AG08395 (cell line): Measurements from ENCODE around the gene SLC9B2.

Source experiments
- DNase-seq: peaks from one replicate; pipeline ENCODE4 v3.0.0; 2012; ENCODE audit warnings: mixed read lengths, low spot score

Gene SLC9B2, protein sequence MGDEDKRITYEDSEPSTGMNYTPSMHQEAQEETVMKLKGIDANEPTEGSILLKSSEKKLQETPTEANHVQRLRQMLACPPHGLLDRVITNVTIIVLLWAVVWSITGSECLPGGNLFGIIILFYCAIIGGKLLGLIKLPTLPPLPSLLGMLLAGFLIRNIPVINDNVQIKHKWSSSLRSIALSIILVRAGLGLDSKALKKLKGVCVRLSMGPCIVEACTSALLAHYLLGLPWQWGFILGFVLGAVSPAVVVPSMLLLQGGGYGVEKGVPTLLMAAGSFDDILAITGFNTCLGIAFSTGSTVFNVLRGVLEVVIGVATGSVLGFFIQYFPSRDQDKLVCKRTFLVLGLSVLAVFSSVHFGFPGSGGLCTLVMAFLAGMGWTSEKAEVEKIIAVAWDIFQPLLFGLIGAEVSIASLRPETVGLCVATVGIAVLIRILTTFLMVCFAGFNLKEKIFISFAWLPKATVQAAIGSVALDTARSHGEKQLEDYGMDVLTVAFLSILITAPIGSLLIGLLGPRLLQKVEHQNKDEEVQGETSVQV

DNA sequence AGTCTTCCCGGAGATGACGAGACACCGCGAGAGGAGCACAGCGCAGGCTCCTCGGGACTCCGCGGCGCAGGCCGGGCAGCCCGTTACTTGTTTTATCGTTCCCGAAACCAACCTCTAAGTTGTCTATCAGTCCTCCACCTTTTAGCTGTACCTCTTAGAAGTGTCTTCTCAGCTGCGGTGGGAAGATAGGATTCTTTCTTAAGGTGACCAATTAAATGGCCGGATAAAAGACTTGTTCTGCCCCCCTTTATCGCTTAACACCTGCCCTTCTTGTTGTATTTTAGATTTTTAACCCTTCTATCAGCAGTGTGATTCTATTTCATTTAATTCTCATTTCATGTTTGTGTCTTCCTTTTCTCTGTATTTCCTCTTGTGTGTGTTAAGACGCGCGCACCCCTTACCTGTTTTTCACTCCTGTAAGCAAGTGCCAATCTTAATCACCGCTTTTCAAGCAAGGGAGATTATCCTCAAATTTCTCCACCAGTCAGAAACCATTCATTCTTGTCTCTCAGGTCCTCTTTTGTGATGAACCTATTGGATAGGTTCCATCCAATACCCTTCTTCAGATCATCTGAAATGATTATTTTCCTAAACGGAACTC, at the start of gene SLC9B2:
Gene SLC9B2, minus strand, starts transcription at position 15 of the 601 bp plus-strand sequence. CDS start 9,211 bp downstream, outside the sequence.
- no peak for DNase-seq

DNA sequence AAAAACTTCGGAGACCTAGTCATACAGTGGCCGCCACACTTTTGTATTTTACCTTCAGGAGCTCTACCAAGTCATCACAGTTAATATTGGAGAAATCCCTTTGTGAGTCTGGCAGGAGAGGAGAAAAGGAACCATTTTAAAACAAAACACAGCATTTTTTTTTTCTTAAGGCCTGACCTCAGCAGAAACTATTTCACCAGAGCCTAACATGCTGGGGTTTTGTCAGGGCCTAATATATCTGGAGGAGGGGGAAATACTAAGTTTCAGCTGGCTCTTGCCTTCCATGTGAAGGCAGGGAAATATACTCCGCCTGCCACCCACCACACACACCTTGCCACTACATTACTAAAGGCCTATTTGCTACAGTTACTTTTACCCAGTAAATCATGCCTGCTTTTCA, 49.6 kb upstream of the SLC9B2 start:
- no peak for DNase-seq

DNA sequence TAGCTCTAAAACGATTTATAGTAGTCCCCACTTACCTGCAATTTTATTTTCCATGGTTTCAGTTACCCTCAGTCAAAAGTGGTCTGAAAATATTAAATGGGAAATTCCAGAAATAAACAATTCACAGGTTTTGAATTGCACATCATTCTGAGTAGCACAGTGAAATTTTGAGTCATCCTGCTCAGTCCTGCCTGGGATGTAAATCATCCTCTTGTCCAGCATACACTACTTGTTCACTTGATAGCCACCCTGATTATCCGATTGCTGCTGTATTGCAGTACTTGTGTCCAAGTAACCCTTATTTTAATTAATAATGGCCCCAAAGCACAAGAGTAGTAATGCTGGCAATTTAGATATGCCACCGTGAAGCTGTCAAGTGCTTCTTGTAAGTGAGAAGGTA, 46.6 kb upstream of the SLC9B2 start:
- DNase-seq: no peak

DNA sequence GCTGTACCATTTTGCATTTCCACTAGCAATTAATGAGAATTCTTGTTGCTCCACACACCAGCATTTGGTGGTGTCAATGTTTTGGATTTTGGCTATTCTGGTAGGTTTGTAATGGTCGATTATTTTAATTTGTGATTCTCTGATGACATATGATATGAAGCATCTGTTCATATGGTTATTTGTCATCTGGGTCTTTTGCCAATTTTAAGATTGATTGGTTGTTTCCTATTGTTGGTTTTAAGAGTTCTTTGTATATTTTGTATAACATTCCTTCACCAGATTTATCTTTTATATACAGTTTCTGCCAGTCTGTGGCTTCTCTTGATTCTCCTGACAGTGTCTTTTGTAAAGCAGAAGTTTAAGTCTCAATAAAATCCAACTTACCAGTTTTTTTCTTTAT, 41.6 kb upstream of the SLC9B2 start:
- DNase-seq: no peak

DNA sequence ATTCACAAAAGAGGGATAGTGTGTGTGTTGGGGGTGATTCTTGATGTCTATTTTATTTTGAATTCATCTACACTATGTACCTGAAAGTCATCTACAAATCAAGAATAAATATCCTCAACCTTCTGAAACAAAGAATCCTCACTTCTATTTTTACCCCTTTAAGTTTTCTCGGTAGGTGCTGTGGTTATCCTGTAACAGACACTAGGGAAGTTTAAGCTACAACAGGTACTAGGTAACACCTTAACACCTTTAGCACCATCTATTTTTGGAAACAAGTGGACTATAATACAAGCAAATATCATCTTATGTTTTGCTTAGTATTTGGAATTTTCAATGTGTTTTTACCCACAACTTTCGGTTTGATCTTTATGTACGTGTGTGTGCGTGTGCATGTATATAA, 35.0 kb upstream of the SLC9B2 start:
- no peak for DNase-seq

DNA sequence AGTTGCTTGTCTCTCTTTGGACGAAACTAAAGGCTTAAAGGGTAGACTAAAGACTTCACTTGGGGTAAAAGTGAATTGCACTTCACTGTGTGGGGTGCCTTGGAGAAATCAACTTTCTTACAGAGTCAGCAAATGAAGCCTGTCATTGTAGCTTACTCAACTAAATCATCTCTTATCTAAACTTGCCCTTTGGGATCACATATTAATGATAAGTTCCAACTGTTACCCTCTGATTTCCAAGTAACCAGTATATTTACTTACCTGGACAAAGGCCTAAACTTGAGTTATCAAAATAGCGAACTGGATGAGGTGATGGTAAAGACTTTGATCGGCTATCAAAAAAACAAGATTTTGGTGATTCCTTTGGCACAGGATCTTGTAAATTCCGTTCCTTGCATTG, 32.0 kb upstream of the SLC9B2 start:
- DNase-seq: no peak

DNA sequence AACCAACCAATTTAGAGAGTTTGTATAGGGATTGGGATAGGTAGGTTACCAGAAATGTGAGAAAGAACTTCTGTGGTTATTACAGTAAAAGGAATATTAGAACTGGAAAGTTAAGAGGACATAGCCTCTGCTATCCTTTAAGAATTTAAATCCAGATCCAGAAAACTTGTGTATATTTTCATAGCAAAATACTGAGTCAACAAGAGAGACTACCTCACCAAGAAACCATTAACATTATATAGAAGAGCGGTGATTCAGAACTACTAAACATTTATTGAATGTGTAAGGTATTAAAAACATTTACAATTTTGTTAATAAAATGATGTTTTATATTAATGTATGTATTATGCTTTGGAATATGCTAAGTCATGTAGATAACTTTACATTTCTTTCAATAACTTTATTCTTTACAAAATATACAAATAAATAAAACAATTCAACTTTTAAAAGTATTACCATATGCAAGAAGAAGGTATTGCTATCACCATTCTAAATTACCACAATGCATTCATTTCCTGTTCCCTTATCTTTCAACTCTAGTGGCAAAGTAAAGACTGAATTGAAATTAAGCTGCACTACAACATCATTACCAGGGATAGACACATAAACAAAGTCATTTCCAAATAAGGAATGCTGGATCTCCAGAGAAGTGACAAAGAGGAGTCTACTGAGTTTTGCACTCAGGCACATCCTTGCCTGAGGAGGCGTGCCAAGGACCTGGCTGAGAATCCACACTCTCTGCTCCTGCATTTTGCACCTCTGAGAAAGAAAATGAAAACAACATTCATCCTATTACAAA, 29.2 kb upstream of the SLC9B2 start:
- DNase-seq: no peak

DNA sequence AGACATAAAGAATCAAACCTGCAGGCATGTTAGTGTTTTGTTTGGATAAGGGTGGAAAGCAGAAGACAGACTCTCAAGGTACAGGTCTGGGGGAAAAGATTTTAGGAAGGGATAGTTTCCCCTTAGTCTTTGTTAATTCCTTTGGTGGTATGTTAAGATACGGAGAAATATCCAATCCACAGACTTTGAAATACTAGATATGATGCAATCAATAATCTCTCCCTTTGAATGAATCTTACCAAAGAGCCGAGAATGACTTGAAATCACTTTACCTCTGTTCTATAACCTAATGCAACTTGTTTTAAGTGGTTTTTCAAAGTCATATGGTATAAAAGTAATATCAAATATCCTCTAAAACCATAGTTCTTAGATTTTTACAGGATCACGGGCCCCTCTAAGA, 28.3 kb upstream of the SLC9B2 start:
- DNase-seq: no peak

DNA sequence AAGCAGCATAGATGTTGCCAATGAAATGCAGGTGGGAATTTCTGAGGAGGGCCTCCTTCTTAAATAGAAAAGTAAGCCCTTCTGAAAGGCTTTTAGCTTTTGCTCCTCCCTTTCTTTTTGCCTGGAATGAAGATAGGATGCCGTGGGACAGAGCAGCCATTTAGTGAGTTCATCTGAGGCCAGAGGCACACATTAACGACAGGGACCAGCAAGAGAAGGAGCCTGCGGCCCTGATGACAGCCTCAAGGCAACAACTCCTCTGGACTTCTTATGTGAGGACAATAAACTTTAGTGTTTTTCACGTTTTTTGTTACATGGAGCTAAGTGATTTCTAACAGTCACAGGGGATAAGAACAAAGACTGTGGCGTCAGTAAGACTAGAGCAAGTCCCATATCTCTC, 24.1 kb upstream of the SLC9B2 start:
- no peak for DNase-seq

DNA sequence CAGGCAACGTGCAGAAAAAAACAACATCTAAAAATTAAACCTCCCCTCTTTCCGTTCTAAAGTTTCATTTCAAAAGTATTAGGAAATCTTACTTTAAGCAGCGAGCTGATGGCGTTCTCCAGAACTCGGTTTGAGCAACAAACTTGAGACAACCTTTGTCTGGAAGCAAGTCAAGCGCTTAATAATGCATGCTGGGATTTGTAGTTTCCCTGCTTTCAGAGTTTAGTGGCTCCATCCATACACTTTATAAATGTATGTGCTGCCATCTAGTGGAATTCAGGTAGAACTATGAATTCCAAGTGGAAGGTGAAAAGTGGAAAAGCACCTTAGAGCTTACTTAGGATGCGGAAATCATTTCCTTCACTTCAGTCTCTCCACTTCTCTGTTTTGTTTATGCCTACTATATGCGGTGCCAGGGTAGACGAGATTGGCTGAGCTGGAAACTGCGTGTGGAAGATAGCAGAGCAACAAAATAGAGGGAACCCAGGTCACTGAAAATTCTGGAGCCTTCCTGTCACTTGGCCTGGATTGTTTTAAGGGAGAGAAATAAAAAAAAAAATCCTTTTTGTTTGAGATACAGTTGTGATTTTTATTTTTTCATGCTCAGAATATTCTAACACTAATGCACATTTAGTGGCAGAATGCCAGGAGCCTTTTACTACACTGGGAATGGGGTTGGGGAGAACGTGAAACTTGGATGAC, 23.3 kb upstream of the SLC9B2 start, which contains the start of gene BDH2:
Gene BDH2, minus strand, starts transcription at position 144 of the 702 bp plus-strand sequence. CDS start 3,580 bp downstream, outside the sequence.
- peak; percentile 94 for DNase-seq

DNA sequence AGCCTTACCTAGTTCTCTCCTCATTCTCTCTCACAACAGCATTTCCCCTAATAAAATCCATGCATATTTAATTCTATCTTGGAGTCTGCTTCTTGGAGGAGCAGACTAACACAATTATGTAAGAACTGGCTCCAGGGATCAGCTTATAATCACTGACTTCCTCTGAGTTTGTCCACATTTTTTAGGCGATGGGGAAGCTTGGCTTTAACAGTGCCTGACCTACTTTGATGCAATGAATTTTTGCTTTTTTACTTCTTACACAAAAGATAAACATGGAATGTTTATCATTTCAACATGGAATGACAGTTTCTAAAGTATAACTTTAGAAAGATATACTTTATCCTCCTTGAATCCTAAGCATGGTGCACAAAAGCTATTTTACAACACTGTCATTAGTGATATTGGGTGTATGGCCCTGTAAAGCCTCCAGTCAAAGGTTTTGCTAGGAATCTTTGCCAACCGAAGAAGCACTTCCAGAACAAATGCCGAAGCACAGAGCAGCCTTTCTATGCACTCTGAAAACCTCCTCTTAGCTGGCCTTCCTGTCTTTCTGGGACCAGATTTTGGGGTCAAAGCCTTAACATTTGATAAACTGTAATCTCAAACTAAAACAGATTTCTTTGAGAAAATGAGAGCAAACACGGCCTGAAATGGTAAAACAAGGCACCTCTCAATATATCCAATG, 22.3 kb upstream of the SLC9B2 start:
- DNase-seq: peak; percentile 18

DNA sequence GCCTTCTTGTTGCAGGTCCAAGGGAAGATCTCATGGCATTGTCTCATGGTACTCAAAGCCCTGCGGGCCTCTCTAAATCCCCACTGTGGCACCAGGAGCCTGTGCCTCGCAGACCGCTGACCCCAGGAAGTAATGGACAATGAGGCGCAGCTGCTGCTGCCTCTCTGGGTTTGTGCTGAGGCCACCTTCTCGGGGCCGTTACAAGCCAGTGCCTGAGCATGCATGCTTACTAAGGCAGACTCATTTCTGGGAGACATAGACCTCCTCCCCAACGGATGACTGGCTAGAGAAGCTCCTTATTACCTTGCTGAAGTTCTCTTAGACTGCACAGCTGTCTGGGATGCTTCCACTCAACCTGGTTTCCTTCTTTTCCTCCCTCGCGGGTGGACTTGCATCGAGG, 21.8 kb upstream of the SLC9B2 start:
- DNase-seq: no peak

DNA sequence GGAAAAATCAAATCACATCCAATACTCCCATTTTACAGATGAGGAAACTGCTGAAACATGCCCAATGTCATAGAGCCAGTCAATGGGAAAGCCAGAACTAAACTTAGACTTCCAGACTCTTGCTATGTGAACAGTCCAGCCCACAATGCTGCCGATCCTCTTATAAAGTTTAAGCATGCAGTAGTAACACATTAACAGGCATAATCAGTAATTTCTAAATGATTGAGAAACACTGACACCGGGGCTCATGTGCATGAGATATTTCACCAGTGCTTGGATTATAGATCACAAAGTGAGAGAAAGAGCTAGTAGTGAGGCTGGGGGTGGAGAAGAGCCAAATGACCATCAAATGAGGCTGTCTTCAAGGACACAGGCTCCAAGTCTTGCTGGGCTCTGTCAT, 20.6 kb upstream of the SLC9B2 start:
- no peak for DNase-seq

DNA sequence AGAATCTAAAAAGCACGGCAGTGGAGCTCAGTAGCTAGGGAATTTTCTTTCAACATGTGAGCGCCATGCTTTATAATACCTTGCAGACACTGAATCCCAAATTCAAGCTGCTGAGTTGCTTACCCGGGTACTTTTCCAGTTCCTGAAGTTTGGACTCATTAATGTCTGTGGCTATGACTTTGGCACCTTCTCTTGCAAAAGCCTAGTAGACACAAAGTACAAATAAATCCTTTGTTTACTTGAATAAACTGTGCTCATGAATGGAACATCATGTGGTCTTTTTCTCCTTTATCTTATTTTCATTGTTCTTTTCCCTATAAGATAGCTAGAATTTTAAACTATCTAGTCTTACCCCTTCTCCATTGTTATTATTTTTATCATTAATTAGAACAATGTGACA, 18.5 kb upstream of the SLC9B2 start:
- DNase-seq: no peak

DNA sequence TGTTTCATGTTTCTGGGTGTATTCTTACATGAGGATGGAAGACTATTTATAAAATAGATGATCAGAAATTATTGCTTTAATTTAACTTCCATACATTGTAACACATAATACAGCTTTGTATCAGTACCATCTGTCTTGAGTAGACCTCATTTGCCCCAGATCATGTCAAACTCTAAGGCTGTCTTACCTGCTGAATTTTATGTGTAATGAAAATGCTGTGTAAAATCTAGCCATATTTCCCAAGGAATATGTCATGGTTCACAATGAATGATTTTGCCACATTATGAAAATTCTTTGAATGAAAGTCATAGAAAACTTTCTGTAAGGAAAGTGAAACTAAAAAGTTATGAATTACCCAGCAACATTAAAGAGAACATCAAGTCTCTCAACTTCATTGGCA, 15.7 kb upstream of the SLC9B2 start:
- DNase-seq: no peak

DNA sequence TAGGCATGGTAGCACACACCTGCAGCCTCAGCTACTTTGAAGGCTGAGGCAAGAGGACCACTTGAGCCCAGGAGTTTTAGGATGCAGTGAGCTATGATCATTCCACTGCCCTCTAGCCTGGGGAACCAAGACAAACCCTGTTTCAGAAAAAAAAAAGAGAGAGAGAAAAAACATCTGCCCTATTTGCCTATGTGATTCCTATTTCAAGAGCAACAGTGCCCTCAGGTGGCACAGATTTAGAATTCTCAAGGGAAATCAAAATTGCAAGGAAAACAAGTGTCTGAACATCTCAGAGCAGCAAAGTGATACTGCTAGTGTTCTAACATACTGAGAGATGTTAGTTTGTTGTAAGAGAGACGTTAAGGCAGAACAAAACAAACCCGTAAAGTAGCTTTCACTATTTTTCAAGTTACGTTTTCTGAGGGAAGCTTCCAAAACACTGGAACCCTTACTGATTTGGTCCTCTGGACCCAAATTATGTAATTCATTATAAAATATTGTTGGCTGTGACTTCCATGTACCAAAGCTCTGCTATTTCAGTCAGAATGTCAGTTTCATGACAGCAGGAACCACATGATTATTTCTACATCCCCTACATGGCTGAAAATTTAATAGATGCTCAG, 15.2 kb upstream of the SLC9B2 start:
- DNase-seq: peak; percentile 49

DNA sequence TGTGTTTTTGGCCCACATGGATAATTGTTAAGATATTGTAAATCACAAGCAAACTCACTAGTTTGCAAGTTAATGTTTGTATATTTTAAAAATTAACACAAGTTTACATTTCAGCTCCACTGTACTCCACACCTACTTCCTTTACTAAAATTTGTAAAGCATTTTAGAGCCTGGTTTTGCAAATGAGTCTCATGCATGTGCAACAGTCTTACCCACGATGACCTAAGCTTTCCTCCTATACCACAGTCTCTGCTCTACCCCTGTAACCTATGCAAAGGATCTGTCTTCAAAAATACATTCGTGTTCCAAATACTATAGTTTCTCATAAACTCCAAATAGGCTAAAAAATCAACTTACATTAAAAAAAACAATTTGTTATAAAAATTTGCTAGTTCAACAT, 12.9 kb upstream of the SLC9B2 start:
- DNase-seq: no peak

DNA sequence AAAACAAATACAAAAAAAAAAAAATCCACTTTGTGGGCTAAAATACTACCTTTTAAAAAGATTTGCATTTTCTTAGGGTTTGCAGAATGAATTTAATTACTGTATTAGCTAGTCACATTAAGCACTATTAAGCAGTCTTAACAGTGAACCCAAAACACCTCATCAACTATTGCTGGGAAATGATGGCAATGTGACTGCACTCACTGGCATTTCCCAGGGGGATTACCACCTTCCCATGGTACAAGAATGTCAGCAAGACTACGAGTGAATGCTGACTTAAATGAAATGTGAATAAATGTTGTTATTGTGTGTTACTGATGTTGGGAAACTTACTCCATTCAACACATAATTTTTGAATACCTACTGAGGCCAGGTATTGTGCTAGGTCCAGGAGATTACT, 10.0 kb upstream of the SLC9B2 start:
- DNase-seq: no peak

DNA sequence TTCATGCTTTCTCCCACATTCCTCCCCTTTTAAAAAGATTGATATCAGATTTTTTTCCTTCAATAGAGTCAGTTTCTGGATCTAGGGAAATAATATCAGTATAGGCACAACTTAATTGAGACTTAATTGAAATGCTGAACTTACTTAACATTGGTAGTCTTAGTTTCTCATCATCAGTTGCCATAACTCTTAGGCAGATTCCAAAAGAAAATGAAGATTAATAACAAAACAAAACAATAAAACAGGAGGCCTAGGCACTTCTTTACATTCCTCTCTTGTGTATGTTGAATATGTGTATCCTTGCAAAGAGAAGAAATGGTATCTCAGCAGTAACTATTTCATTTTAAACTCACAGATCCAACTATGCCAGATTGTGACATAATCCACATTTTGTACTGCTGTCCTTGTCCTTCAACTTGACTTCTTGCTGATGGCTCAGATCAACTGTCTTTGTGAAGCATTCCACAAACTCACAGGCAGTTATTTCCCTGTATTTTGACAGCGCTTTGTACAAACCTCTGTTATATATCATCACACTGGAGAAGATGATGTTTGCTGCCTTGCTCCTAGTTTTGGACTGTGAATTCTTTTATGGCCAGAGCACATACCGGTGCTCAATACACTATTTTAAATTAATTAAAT, 9.1 kb upstream of the SLC9B2 start:
- no peak for DNase-seq

DNA sequence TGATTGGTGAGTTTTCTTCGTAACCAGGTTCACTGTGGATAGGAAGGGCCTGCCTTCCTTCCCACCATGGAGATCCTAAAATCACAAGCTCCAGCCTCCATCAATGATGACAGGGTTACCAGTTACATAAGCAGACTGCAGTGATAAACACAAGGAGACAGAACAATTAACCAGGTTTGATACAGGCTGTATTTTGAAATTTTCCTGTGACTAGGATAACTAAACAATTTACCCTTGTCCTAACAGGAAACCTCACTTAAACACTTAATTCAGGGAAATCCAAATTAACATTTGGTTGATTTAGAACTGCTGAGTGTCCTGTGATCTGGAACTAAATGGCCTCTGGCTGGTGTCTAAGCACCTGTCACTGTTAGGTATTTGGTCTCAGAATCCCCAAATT, 3.1 kb upstream of the SLC9B2 start:
- DNase-seq: no peak
